ENCODE measurements around the gene TYRO3.

Gene TYRO3

DNA sequence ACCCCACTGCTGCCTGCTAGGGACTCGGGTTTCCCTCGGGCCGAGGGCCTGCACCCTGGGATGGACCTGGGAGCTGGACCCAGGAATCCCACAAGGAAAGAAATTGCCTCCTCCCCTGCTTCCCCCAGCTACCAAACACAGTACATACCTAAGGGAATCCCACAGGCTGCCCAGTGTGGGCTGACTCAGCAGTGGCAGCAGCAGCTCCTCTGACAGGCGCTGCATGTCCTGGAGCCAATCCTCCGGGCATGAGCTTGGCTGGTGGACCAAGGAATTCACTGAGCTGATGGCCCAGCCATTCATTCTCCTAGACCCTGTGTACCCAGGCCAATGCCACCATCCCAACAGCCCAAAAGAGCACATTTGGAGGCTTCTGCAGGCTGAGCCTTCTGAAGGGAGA, 35.9 kb upstream of the TYRO3 start:
- Histone ChIP-seq H3K27ac (ENCODE audit: low read depth, low read length, severe bottlenecking) (no peak overlapping the region), H3K9me3 (ENCODE audit: control insufficient read depth, low read length) (no peaks in the 10 kb centered on the region), H3K36me3 (ENCODE audit: control insufficient read depth, insufficient read depth, low read length) (peaks cover 64% of the 10 kb centered on the region), H3K4me3 (ENCODE audit: extremely low read depth, insufficient read depth, low read length, poor library complexity, severe bottlenecking) (no peak overlapping the region), H3K4me1 (ENCODE audit: control insufficient read depth, insufficient read depth, low read length, poor library complexity, severe bottlenecking) (no peaks in the 10 kb centered on the region)
- WGBS, 2 experiments (ENCODE audit: insufficient coverage in 2 of 2) = 95 to 98% methylated on average over 5 of the region's 5 CpGs

DNA sequence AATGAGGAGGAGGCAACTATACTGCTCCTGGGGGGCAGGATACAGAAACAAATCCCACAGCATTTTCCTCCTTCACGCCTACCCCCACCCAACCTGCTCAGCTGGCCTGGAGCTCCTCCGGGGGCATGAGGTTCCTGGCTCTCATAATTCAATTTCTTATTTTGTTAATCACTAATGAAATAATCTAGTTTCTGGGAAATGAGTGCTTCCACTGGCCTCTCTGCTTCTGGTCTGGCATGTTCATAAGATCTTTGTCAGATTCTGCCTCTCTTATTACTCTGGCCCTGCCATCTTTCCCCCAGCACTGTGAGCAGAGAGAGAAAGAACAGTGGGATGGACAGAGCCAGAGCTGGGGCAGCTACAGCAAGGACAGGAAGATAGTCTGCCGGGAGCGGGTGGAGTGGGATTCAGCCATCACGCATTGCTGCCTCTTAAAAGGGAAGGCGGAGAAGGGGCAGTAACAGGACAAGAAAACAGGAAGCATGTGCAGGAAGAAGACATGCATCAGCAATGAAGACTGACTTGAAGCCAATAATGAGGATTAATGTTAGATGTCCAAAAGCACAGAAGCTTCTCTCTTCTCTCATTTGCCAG, 28.6 kb upstream of the TYRO3 start:
- no peaks in the 10 kb centered on the region for H3K9me3 ChIP-seq (ENCODE audit: control insufficient read depth, low read length)
- no peak overlapping the region for H3K27ac ChIP-seq (ENCODE audit: low read depth, low read length, severe bottlenecking)
- peaks cover 97% of the 10 kb centered on the region for H3K36me3 ChIP-seq (ENCODE audit: control insufficient read depth, insufficient read depth, low read length)
- no peak overlapping the region for H3K4me3 ChIP-seq (ENCODE audit: extremely low read depth, insufficient read depth, low read length, poor library complexity, severe bottlenecking)
- H3K4me1 ChIP-seq (ENCODE audit: control insufficient read depth, insufficient read depth, low read length, poor library complexity, severe bottlenecking) = no peaks in the 10 kb centered on the region
- 87 to 97% methylated on average over 4 of the region's 6 CpGs for WGBS, 2 experiments (ENCODE audit: insufficient coverage in 2 of 2)

DNA sequence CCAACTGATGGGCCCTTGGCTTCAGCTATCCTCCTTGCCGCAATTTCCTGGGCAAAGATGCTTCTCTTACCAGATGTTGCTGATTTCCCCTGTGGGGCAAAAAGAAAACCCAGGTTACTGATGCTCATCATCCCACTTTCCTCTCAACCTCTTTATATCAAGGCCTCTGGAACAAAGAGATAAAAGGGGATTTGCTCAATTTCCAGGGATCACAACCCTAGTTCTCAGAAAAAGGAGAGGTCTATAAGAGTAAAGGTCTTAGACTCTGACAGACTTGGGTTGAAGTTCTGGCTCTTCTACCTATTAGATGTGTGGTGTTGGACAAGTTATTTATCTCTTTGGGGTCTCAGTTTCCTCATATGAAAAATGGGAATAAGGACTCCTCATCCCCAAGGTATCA, 23.5 kb upstream of the TYRO3 start:
- H3K27ac ChIP-seq (ENCODE audit: low read depth, low read length, severe bottlenecking) = no peak overlapping the region
- no peak overlapping the region for H3K4me3 ChIP-seq (ENCODE audit: extremely low read depth, insufficient read depth, low read length, poor library complexity, severe bottlenecking)
- no peaks in the 10 kb centered on the region for H3K9me3 ChIP-seq (ENCODE audit: control insufficient read depth, low read length)
- H3K4me1 ChIP-seq (ENCODE audit: control insufficient read depth, insufficient read depth, low read length, poor library complexity, severe bottlenecking) = no peaks in the 10 kb centered on the region
- H3K36me3 ChIP-seq (ENCODE audit: control insufficient read depth, insufficient read depth, low read length) = peaks cover 65% of the 10 kb centered on the region
- WGBS, 2 experiments (ENCODE audit: insufficient coverage in 2 of 2) = 67 to 100% methylated on average over 1 of the region's 1 CpG

DNA sequence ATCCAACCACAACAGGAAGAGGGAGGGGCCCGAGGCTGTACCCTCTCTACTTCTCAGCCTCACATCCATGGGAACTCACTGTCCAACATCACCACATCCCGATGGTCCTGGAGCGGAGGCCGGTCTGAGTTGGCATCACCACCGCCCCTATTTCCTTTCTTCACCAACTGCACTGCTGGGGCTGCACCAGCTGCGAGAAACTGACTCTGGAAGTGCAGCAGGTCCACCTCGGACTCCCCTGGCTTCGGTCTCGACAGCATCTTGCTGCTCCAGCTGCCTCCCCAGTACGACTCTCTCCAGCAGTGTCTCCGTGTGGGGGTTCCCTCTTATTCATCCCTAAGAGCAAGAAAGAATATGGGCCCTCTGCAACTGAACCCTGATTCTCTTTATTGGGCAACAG, 22.1 kb upstream of the TYRO3 start:
- Histone ChIP-seq H3K4me1 (ENCODE audit: control insufficient read depth, insufficient read depth, low read length, poor library complexity, severe bottlenecking) (no peaks in the 10 kb centered on the region), H3K4me3 (ENCODE audit: extremely low read depth, insufficient read depth, low read length, poor library complexity, severe bottlenecking) (no peak overlapping the region), H3K36me3 (ENCODE audit: control insufficient read depth, insufficient read depth, low read length) (peaks cover 55% of the 10 kb centered on the region), H3K9me3 (ENCODE audit: control insufficient read depth, low read length) (no peaks in the 10 kb centered on the region), H3K27ac (ENCODE audit: low read depth, low read length, severe bottlenecking) (no peak overlapping the region)
- WGBS, 2 experiments (ENCODE audit: insufficient coverage in 2 of 2) = 95 to 96% methylated on average over 10 to 11 of the region's 11 CpGs

DNA sequence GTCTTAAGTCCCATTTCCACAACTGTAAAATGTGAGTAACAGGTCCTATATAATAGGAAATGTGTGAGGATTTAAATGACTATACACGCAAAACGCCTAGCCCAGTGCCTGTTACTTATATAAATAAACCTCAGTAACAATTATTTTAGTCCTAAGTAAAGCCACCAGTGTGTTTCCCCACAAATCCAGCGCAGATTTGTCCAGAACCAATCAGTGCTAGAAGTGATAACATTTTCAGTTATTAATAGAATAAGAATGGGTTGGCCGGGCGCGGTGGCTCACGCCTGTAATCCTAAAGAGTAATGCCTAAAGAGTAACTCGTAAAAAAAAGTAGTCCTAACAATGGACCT, 15.5 kb upstream of the TYRO3 start:
- H3K9me3 ChIP-seq (ENCODE audit: control insufficient read depth, low read length) = no peaks in the 10 kb centered on the region
- H3K4me1 ChIP-seq (ENCODE audit: control insufficient read depth, insufficient read depth, low read length, poor library complexity, severe bottlenecking) = no peaks in the 10 kb centered on the region
- peaks cover 2% of the 10 kb centered on the region for H3K36me3 ChIP-seq (ENCODE audit: control insufficient read depth, insufficient read depth, low read length)
- peak overlapping the region; percentile 88 for H3K4me3 ChIP-seq (ENCODE audit: extremely low read depth, insufficient read depth, low read length, poor library complexity, severe bottlenecking)
- H3K27ac ChIP-seq (ENCODE audit: low read depth, low read length, severe bottlenecking) = peak overlapping the region; percentile 86
- WGBS, 2 experiments (ENCODE audit: insufficient coverage in 2 of 2) = 7 to 9% methylated on average over 3 to 5 of the region's 8 CpGs

DNA sequence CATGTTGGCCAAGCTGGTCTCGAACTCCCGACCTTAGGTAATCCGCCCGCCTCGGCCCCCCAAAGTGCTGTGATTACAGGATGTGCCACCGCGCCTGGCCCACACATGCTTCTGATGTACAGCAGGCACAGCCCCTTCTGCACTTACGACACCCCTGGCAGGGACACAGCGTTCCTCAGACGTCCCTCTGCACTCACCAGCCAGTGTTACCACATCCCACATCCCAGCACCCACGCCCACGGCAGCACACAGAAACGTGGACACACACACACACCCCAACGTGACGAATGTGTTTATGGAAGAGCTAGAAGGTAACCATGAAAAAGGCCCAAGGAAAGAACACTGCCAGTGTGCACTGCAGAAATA, 14.4 kb upstream of the TYRO3 start:
- H3K4me1 ChIP-seq (ENCODE audit: control insufficient read depth, insufficient read depth, low read length, poor library complexity, severe bottlenecking) = no peaks in the 10 kb centered on the region
- H3K9me3 ChIP-seq (ENCODE audit: control insufficient read depth, low read length) = no peaks in the 10 kb centered on the region
- 97 to 98% methylated on average over 7 to 11 of the region's 15 CpGs for WGBS, 2 experiments (ENCODE audit: insufficient coverage in 2 of 2)
- no peak overlapping the region for H3K27ac ChIP-seq (ENCODE audit: low read depth, low read length, severe bottlenecking)
- H3K36me3 ChIP-seq (ENCODE audit: control insufficient read depth, insufficient read depth, low read length) = peaks cover 2% of the 10 kb centered on the region
- H3K4me3 ChIP-seq (ENCODE audit: extremely low read depth, insufficient read depth, low read length, poor library complexity, severe bottlenecking) = peak overlapping the region; percentile 88

DNA sequence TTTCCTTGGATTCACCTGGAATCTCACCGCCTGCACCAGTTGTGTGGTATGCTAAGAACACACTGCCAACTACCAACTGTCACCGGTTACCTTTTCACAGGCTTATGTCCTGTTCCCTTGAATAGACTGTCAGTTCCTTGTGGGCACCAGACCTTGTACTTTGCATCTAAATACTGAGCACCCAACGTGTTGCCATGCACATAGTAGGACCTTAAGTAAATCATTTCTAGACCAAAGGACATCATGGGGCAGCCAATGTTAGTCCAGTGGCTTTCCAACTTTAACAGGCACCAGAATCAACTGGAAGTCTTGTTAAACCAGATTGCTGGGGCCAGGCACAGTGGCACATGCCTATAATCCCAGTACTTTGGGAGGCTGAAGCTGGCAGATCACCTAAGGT, 13.8 kb upstream of the TYRO3 start:
- no peak overlapping the region for H3K4me3 ChIP-seq (ENCODE audit: extremely low read depth, insufficient read depth, low read length, poor library complexity, severe bottlenecking)
- no peak overlapping the region for H3K27ac ChIP-seq (ENCODE audit: low read depth, low read length, severe bottlenecking)
- peaks cover 2% of the 10 kb centered on the region for H3K36me3 ChIP-seq (ENCODE audit: control insufficient read depth, insufficient read depth, low read length)
- 96 to 97% methylated on average over 3 of the region's 3 CpGs for WGBS, 2 experiments (ENCODE audit: insufficient coverage in 2 of 2)
- H3K9me3 ChIP-seq (ENCODE audit: control insufficient read depth, low read length) = no peaks in the 10 kb centered on the region
- no peaks in the 10 kb centered on the region for H3K4me1 ChIP-seq (ENCODE audit: control insufficient read depth, insufficient read depth, low read length, poor library complexity, severe bottlenecking)

DNA sequence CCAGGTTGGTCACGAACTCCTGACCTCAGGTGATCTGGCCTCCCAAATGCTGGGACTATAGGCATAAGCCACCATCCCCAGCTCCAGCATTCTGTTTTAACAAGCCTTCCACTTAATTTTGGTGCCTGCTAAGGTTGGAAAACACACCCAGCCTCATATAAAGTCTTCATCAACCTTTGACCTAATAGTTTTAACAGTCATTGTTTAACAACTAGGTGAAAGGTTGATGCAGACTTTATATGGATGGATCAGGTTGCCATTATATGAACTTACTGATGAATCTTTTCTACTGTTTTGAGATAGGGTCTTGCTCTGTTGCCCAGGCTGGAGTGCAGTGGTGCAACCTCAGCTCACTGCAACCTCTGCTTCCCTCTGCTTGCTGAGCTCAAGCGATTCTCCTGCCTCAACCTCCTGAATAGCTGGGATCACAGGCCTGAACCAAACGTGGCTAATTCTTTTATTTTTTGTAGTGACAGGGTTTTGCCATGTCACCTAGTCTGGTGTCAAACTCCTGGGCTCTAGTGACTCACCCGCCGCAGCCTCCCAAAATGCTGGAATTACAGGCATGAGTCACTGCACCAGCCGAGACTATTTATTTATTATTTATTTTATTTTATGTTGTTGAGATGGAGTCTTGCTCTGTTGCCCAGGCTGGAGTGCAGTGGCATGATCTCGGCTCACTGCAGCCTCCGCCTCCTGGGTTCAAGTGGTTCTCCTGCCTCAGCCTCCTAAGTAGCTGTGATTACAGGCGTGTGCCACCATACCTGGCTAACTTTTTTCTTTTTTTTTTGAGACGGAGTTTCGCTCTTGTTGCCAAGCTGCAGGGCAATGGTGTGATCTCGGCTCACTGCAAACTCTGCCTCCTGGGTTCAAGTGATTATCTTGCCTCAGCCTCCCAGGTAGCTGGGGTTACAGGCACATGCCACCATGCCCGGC, 11.9 kb upstream of the TYRO3 start:
- no peaks in the 10 kb centered on the region for H3K4me1 ChIP-seq (ENCODE audit: control insufficient read depth, insufficient read depth, low read length, poor library complexity, severe bottlenecking)
- no peaks in the 10 kb centered on the region for H3K36me3 ChIP-seq (ENCODE audit: control insufficient read depth, insufficient read depth, low read length)
- H3K4me3 ChIP-seq (ENCODE audit: extremely low read depth, insufficient read depth, low read length, poor library complexity, severe bottlenecking) = no peak overlapping the region
- H3K27ac ChIP-seq (ENCODE audit: low read depth, low read length, severe bottlenecking) = no peak overlapping the region
- 85 to 92% methylated on average over 7 to 10 of the region's 13 CpGs for WGBS, 2 experiments (ENCODE audit: insufficient coverage in 2 of 2)
- no peaks in the 10 kb centered on the region for H3K9me3 ChIP-seq (ENCODE audit: control insufficient read depth, low read length)

DNA sequence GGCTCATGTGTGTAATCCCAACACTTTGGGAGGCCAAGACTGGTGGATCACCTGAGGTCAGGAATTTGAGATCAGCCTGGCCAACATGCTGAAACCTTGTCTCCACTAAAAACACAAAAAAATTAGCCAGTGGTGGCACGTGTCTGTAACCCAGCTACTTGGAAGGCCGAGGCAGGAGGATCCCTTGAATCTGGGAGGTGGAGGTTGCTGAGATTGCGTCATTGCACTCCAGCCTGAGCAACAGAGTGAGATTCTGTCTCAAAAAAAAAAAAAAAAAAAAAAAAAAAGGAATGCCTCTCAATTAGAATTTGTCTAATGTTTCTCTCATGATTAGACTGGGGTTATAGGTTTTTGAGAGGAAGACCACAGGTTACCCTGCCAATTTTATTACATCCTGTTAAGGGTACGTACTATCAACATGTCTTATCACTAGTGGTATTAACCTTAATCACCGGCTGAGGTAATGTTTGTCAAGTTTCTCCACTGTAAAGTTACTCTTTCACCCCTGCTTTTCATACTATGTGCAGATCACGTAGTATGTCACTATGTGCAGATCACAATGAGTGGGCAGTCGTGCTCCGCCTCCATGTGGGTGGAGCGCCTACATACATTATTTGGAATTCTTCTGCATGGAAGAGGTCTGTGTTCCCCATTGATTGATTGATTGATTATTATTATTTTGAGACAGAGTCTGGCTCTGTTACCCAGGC, 8.8 kb upstream of the TYRO3 start:
- Histone ChIP-seq H3K9me3 (ENCODE audit: control insufficient read depth, low read length) (no peaks in the 10 kb centered on the region), H3K36me3 (ENCODE audit: control insufficient read depth, insufficient read depth, low read length) (no peaks in the 10 kb centered on the region), H3K27ac (ENCODE audit: low read depth, low read length, severe bottlenecking) (no peak overlapping the region), H3K4me1 (ENCODE audit: control insufficient read depth, insufficient read depth, low read length, poor library complexity, severe bottlenecking) (peaks cover 8% of the 10 kb centered on the region), H3K4me3 (ENCODE audit: extremely low read depth, insufficient read depth, low read length, poor library complexity, severe bottlenecking) (no peak overlapping the region)
- 92 to 100% methylated on average over 4 to 8 of the region's 9 CpGs for WGBS, 2 experiments (ENCODE audit: insufficient coverage in 2 of 2)

DNA sequence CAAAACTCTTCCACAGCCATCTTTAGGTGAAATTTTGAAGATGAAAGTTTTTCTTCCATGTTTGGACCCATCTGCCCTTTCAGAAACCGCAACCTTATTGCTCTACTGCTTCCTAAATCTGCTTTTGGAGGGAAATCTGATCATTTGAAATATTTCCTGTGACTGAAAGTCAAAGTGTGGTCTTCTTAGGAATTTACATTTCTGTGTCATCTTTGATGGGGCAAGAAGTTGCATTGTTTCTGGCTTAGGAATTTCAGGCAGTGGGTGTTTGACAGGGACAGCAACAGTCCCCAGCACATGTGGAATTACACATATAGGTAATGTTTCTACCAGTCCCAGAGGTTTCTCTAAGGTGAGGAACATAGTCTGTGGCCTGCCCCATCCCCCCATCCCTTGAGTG, 5.3 kb upstream of the TYRO3 start:
- Histone ChIP-seq H3K9me3 (ENCODE audit: control insufficient read depth, low read length) (no peaks in the 10 kb centered on the region), H3K4me3 (ENCODE audit: extremely low read depth, insufficient read depth, low read length, poor library complexity, severe bottlenecking) (no peak overlapping the region), H3K27ac (ENCODE audit: low read depth, low read length, severe bottlenecking) (no peak overlapping the region), H3K4me1 (ENCODE audit: control insufficient read depth, insufficient read depth, low read length, poor library complexity, severe bottlenecking) (peaks cover 24% of the 10 kb centered on the region), H3K36me3 (ENCODE audit: control insufficient read depth, insufficient read depth, low read length) (no peaks in the 10 kb centered on the region)
- WGBS, 2 experiments (ENCODE audit: insufficient coverage in 2 of 2) = 100% methylated on average over 1 of the region's 1 CpG; no CpG with 5 or more reads in 1 of the 2 experiments
